ENCODE results near the gene IFRD2.

Gene IFRD2

DNA sequence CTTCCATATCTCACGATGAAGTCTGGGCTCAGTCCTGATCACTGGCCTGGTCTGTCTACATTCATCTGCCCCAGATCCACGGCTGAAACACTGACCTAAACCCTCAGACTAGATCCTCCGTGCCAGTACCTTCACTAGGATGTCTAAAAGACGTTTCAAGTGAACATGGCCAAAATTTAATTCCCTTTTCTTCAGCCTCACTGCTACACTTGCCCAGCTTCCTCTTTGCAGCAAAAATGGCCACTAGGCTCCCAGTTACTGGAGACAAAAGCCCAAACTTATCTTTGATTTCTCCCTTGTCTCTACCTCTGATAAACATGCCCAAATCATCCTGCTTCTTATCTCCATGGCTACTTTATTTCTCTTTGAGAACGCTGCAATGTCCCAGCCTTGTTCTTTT is 46.7 kb upstream of the IFRD2 start:
- peaks cover 2% of the 10 kb centered on the region for H3K9me3 Mint-ChIP-seq
- H3K4me3 Mint-ChIP-seq, result peak overlapping the region; percentile 94
- no peak overlapping the region for H3K27ac Mint-ChIP-seq
- peaks cover 50% of the 10 kb centered on the region for H3K4me1 Mint-ChIP-seq
- TF ChIP-seq, protein P1, sequence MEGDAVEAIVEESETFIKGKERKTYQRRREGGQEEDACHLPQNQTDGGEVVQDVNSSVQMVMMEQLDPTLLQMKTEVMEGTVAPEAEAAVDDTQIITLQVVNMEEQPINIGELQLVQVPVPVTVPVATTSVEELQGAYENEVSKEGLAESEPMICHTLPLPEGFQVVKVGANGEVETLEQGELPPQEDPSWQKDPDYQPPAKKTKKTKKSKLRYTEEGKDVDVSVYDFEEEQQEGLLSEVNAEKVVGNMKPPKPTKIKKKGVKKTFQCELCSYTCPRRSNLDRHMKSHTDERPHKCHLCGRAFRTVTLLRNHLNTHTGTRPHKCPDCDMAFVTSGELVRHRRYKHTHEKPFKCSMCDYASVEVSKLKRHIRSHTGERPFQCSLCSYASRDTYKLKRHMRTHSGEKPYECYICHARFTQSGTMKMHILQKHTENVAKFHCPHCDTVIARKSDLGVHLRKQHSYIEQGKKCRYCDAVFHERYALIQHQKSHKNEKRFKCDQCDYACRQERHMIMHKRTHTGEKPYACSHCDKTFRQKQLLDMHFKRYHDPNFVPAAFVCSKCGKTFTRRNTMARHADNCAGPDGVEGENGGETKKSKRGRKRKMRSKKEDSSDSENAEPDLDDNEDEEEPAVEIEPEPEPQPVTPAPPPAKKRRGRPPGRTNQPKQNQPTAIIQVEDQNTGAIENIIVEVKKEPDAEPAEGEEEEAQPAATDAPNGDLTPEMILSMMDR (IDR thresholded peaks at IDR 0.05), result no peak
- no peaks in the 10 kb centered on the region for H3K36me3 Mint-ChIP-seq (ENCODE audit: low read depth)
- no peak for DNase-seq
- peaks cover 63% of the 10 kb centered on the region for H3K27me3 Mint-ChIP-seq (ENCODE audit: low read depth, poor library complexity)

DNA sequence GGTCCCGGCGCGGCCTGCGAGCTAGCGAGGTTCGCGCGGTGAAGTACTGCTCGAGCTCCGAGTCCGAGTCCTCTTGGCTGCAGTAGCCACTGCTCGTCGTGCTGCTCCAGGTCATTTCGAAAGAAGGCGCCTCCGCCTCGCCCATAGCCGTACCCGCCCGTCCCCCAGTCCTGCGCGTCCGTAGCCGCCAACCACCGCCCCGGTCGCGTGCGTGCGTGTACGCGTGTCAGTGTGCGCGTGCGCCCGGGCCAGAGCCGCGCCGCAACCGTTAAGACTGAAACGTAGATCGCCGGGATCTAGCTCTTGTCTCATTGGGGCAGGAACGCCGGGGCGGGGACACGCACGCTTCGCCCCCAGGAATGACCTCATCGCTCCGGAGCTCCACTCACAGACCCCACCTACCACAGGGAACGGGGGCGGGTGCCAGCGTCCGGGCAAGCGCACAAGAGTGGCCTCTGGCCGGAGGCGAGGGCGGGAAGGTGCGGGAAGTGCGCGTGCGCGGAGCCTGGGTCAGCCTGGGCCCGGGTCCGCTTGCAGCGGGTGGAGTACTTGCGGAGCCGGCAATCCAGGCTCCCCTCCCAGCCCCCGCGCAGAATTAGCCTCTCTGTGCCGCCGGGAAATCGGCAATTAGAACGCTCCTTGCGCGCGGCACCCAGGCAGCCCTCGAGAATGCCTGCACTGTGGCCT is 45.1 kb upstream of the IFRD2 start:
- H3K4me3 Mint-ChIP-seq, result peak overlapping the region; percentile 94
- H3K9me3 Mint-ChIP-seq, result no peaks in the 10 kb centered on the region
- H3K36me3 Mint-ChIP-seq (ENCODE audit: low read depth), result no peaks in the 10 kb centered on the region
- H3K27me3 Mint-ChIP-seq (ENCODE audit: low read depth, poor library complexity), result peaks cover 46% of the 10 kb centered on the region
- H3K4me1 Mint-ChIP-seq, result peaks cover 55% of the 10 kb centered on the region
- peak overlapping the region; percentile 99 for H3K27ac Mint-ChIP-seq
- TF ChIP-seq, protein P1 (IDR thresholded peaks at IDR 0.05), result no peak
- DNase-seq, result peak; percentile 99

DNA sequence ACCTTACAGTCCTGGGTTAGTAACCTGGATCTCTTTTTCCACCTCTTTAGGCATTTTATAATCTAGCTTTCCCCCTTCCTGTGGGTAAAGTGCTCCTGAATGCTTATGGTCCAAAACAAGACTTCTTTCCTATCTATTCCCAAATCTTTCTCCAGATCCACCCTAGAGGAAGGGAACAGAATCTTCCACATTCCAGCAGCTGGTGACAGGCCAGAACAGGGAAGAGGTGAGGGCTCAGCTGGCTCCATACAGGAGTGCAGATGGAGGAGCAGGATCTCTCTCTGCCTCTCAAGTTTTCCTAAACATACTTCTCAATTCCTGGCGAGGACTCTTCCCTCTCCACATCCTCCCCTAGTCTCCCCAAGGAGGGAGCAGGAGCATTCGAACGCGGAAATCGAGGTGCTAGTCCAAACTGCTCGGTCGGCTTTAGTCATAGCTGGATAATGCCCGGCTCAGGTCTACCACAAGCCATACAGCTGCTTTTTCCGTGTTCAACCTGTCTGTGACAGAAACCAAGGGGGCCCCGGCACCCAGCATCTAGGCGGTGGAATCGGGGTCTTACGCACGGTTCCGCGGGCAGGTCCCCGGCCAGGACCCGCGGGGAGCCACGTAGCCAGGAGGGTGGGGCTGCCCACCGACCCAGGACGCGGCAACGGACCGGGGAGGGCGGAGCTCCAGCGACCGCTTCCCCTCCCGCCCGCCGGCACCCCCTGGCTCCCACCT is 44.4 kb upstream of the IFRD2 start:
- Mint-ChIP-seq H3K27ac (peak overlapping the region; percentile 95), H3K9me3 (no peaks in the 10 kb centered on the region), H3K4me1 (peaks cover 55% of the 10 kb centered on the region), H3K4me3 (peak overlapping the region; percentile 94), H3K36me3 (ENCODE audit: low read depth) (no peaks in the 10 kb centered on the region), H3K27me3 (ENCODE audit: low read depth, poor library complexity) (peaks cover 39% of the 10 kb centered on the region)
- DNase-seq, result no peak
- TF ChIP-seq, protein P1 (IDR thresholded peaks at IDR 0.05), result no peak

DNA sequence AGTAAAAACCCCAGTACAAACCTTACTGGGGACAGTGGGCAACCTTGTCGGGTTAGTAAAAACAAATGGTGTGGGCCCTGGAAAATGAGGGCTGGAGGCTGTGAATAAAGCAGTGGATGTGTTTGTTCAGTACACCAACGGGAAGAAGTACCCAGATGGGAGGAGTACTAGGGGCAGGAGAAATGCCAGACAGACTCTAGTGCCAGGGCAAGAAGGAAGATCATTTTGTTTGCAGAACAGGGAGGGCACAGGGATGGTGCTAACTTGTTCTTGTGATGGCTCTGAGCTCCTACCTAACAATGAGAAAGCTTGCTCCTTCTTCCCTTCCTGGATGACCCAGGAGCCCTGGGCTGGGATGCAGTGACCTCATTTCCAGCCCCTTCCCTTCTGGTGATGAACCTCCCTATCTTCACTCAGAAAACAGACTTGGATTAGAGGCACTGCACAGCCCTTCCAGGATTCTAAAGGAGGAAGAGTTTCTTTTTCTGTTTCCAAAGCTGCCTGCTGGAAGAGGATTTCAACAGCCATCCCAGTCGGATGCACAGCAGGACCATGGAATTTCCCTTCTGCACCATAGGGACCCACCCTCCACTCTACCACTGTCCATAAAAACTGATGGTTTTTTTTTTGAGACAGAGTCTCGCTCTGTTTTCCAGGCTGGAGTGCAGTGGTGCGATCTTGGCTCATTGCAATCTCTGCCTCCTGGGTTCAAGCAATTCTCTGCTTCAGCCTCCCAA is 42.3 kb upstream of the IFRD2 start:
- Mint-ChIP-seq H3K27me3 (ENCODE audit: low read depth, poor library complexity) (peaks cover 18% of the 10 kb centered on the region), H3K4me3 (peak overlapping the region; percentile 61), H3K36me3 (ENCODE audit: low read depth) (peaks cover 7% of the 10 kb centered on the region), H3K27ac (peak overlapping the region; percentile 88), H3K4me1 (peaks cover 48% of the 10 kb centered on the region), H3K9me3 (no peaks in the 10 kb centered on the region)
- TF ChIP-seq, protein P1 (IDR thresholded peaks at IDR 0.05), result no peak
- no peak for DNase-seq

DNA sequence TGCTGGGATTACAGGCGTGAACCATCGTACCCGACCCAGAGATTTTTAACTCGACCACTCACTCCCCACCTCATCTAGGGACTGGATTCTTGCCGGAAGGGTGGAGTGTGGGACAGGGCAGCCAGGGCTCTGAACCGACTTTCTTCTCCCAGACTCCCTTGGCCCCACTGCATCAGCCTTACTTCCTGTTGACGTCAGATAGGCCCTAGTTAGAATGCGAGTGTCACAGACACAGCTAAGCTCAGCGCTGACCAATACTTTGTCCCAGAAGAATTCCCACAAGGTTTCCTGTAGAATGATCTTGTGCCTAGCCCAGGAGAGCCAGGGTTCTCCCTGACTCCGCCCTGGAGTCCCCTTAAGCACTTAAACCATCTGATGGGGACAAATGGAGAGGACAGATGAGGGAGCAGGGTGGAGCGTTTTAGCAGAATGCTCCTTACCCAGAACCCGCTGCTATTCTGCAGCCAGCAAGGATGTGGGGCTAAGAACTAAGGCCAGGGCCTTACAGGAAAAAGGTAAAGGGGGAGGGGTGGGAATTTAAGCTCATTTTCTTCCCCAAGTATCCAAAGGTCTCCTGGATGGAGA is 41.6 kb upstream of the IFRD2 start:
- peaks cover 41% of the 10 kb centered on the region for H3K4me1 Mint-ChIP-seq
- no peak for DNase-seq
- peak overlapping the region; percentile 90 for H3K27ac Mint-ChIP-seq
- no peaks in the 10 kb centered on the region for H3K9me3 Mint-ChIP-seq
- peaks cover 7% of the 10 kb centered on the region for H3K36me3 Mint-ChIP-seq (ENCODE audit: low read depth)
- H3K27me3 Mint-ChIP-seq (ENCODE audit: low read depth, poor library complexity), result peaks cover 12% of the 10 kb centered on the region
- H3K4me3 Mint-ChIP-seq, result peak overlapping the region; percentile 61
- TF ChIP-seq, protein P1 (IDR thresholded peaks at IDR 0.05), result no peak
